HL-60 (cell line): ENCODE measurements around the gene SHOC2.

ENCODE experiments used
- CTCF ChIP-seq: IDR thresholded peaks from one replicate; pipeline ENCODE4 v1.5.1; 2011; ENCODE audit warnings: low read length, control low read depth, inconsistent platforms; ENCODE audit not compliant: insufficient read depth
- SPI1 ChIP-seq: IDR thresholded peaks from 2 replicates; pipeline ENCODE4 v1.6.1; 2012; ENCODE audit warnings: low read depth, mild to moderate bottlenecking, borderline replicate concordance

- TF ChIP-seq SPI1 = no peak
- no peak for TF ChIP-seq CTCF
Measured at GRCh38 chr10:110876000-110876399, 43.4 kb upstream of the SHOC2 start.
